ENCODE measurements around the gene PPP1R17. TPM values are rescaled to one million over a fixed set of nuclear protein-coding genes. Genes with fewer than 3 reads are reported as not detected.

PPP1R17 gene
- total RNA-seq, 1 donor from 2014 or later, result not detected

DNA sequence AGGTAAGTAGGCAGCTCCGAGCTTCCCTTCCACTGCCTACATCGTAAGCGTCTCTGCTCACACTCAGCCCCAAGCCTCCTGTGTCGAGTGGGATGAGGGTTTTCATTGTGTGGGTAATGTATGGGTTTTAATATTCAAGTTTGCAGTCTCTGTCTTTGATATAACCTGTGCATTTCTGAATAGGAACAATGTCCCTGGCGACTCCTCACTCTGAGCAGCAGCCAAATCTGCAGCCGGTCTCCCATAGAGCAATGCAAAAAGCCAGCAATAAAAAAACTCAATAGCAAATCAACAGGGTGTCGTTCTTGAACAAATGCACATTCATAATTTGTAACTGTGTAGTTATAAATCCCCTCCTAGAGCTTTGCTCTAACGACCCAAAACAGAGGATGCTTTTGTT lies 33.4 kb downstream of the PPP1R17 start:
- H3K27me3 ChIP-seq, result no peaks in the 10 kb centered on the region
- H3K9me3 Mint-ChIP-seq, result peaks cover 17% of the 10 kb centered on the region
- TF ChIP-seq EZH2phosphoT487 (IDR thresholded peaks at IDR 0.05) (no peak), EZH2 (IDR thresholded peaks at IDR 0.05) (no peak)
- TF ChIP-seq, protein P1, sequence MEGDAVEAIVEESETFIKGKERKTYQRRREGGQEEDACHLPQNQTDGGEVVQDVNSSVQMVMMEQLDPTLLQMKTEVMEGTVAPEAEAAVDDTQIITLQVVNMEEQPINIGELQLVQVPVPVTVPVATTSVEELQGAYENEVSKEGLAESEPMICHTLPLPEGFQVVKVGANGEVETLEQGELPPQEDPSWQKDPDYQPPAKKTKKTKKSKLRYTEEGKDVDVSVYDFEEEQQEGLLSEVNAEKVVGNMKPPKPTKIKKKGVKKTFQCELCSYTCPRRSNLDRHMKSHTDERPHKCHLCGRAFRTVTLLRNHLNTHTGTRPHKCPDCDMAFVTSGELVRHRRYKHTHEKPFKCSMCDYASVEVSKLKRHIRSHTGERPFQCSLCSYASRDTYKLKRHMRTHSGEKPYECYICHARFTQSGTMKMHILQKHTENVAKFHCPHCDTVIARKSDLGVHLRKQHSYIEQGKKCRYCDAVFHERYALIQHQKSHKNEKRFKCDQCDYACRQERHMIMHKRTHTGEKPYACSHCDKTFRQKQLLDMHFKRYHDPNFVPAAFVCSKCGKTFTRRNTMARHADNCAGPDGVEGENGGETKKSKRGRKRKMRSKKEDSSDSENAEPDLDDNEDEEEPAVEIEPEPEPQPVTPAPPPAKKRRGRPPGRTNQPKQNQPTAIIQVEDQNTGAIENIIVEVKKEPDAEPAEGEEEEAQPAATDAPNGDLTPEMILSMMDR (IDR thresholded peaks at IDR 0.05), result no peak
- no peak overlapping the region for H3K9ac ChIP-seq
- H3K4me1 Mint-ChIP-seq, result peaks cover 12% of the 10 kb centered on the region
- H3K36me3 ChIP-seq, result no peaks in the 10 kb centered on the region
- no peak overlapping the region for H3K4me3 ChIP-seq
- H3K27me3 Mint-ChIP-seq (ENCODE audit: insufficient read depth, low read depth), result peaks cover 5% of the 10 kb centered on the region
- DNase-seq (ENCODE audit: low spot score), result no peak
- no peaks in the 10 kb centered on the region for H3K79me2 ChIP-seq (ENCODE audit: low read depth)
- no peaks in the 10 kb centered on the region for H3F3A ChIP-seq (ENCODE audit: low read depth)
- peaks cover 4% of the 10 kb centered on the region for H3K36me3 Mint-ChIP-seq
- H3K27ac Mint-ChIP-seq, result no peak overlapping the region
- H3K27ac ChIP-seq, result no peak overlapping the region
- no peaks in the 10 kb centered on the region for H3K4me1 ChIP-seq
- H4K20me1 ChIP-seq (ENCODE audit: low read depth), result no peaks in the 10 kb centered on the region
- no peaks in the 10 kb centered on the region for H3K9me3 ChIP-seq (ENCODE audit: low read depth)
- H3K4me3 Mint-ChIP-seq, result no peak overlapping the region
- no peak overlapping the region for H3K4me2 ChIP-seq
- H2AFZ ChIP-seq (replicated peaks), result no peak overlapping the region

DNA sequence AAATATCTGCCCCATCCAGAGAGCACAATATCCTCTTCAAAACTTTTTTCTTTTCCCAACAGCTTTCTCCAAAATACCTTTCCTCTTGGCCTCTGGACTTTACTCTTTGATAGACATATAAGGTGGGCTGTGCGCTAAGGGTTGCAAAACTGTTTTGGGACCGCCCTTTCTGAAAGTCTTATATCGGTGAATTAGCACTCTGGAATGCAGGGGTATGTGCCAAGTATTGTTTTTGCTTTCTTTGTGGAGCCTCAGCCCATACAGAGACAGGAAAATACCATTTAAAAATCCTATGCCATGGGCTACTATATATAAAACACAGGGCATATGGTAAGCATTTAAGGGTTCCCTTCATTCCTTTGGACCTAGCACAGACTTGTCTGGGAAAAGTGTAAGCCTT lies 37.7 kb downstream of the PPP1R17 start:
- H3F3A ChIP-seq (ENCODE audit: low read depth), result no peaks in the 10 kb centered on the region
- H3K27ac ChIP-seq, result no peak overlapping the region
- H3K4me2 ChIP-seq, result no peak overlapping the region
- no peaks in the 10 kb centered on the region for H3K36me3 ChIP-seq
- Mint-ChIP-seq H3K27ac (no peak overlapping the region), H3K4me1 (peaks cover 8% of the 10 kb centered on the region), H3K36me3 (no peaks in the 10 kb centered on the region), H3K27me3 (ENCODE audit: insufficient read depth, low read depth) (peaks cover 3% of the 10 kb centered on the region), H3K4me3 (no peak overlapping the region), H3K9me3 (peaks cover 2% of the 10 kb centered on the region)
- no peak for DNase-seq (ENCODE audit: low spot score)
- no peaks in the 10 kb centered on the region for H3K9me3 ChIP-seq (ENCODE audit: low read depth)
- H2AFZ ChIP-seq (replicated peaks), result no peak overlapping the region
- no peak overlapping the region for H3K9ac ChIP-seq
- H3K4me3 ChIP-seq, result no peak overlapping the region
- H3K4me1 ChIP-seq, result no peaks in the 10 kb centered on the region
- no peaks in the 10 kb centered on the region for H3K79me2 ChIP-seq (ENCODE audit: low read depth)
- no peaks in the 10 kb centered on the region for H3K27me3 ChIP-seq
- no peaks in the 10 kb centered on the region for H4K20me1 ChIP-seq (ENCODE audit: low read depth)
- TF ChIP-seq EZH2phosphoT487 (IDR thresholded peaks at IDR 0.05) (no peak), EZH2 (IDR thresholded peaks at IDR 0.05) (no peak)
- TF ChIP-seq, protein P1 (IDR thresholded peaks at IDR 0.05), result no peak

DNA sequence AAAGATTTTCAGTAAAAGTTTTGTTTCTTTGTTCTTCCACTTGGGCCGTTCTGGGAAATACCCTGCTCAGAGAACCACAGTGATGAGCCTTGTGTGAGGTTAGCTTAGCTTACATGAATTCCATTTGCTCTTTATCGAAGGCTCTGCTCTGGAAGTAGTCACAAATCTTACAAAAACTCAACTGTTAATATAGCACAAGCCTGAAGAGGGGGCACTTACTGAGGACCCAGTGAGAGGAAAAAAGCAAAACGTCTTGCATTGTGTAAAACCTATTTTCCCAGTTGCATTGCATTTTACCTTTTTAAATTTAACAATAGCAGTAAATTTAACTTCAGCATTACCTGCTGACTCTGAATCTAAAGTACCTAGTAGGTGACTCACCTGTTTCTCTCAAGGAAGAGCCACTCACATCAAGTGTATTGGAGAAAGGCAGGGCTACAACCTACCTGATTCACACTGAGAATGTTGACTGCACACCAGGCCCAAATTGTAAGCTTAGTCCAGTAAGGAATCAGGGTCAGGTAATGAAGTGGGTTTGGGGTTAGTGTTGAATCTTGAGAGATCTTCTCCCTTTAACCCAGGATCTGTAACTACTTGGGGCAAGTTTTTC lies 42.3 kb downstream of the PPP1R17 start:
- Mint-ChIP-seq H3K27ac (no peak overlapping the region), H3K36me3 (no peaks in the 10 kb centered on the region), H3K9me3 (peaks cover 8% of the 10 kb centered on the region), H3K27me3 (ENCODE audit: insufficient read depth, low read depth) (peaks cover 3% of the 10 kb centered on the region), H3K4me1 (no peaks in the 10 kb centered on the region), H3K4me3 (no peak overlapping the region)
- H4K20me1 ChIP-seq (ENCODE audit: low read depth), result no peaks in the 10 kb centered on the region
- H3K9me3 ChIP-seq (ENCODE audit: low read depth), result no peaks in the 10 kb centered on the region
- H2AFZ ChIP-seq (replicated peaks), result peak overlapping the region; percentile 50
- DNase-seq (ENCODE audit: low spot score), result peak; percentile 16
- no peaks in the 10 kb centered on the region for H3K27me3 ChIP-seq
- H3K79me2 ChIP-seq (ENCODE audit: low read depth), result no peaks in the 10 kb centered on the region
- H3K36me3 ChIP-seq, result no peaks in the 10 kb centered on the region
- no peaks in the 10 kb centered on the region for H3K4me1 ChIP-seq
- TF ChIP-seq, protein P1 (IDR thresholded peaks at IDR 0.05), result peak; percentile 56
- TF ChIP-seq EZH2phosphoT487 (IDR thresholded peaks at IDR 0.05), result no peak
- TF ChIP-seq EZH2 (IDR thresholded peaks at IDR 0.05), result no peak
- no peak overlapping the region for H3K9ac ChIP-seq
- H3F3A ChIP-seq (ENCODE audit: low read depth), result no peaks in the 10 kb centered on the region
- no peak overlapping the region for H3K4me3 ChIP-seq
- no peak overlapping the region for H3K4me2 ChIP-seq
- H3K27ac ChIP-seq, result no peak overlapping the region
